Neuron (in vitro differentiated cells): ENCODE measurements around the gene NONO.

Source experiments
- H2AFZ ChIP-seq: one replicate; pipeline ENCODE4 v1.6.1; 2013; ENCODE audit warnings: low read depth, mild to moderate bottlenecking, inconsistent platforms, low read length, moderate library complexity
- H3K27me3 ChIP-seq: one replicate; pipeline ENCODE4 v1.6.1; 2013; ENCODE audit warnings: low read length; ENCODE audit not compliant: insufficient read depth
- H3K36me3 ChIP-seq: one replicate; pipeline ENCODE4 v1.6.1; 2013; ENCODE audit warnings: low read length; ENCODE audit not compliant: insufficient read depth
- H3K4me1 ChIP-seq: one replicate; pipeline ENCODE4 v1.6.1; 2013; ENCODE audit warnings: low read length; ENCODE audit not compliant: insufficient read depth
- H3K4me3 ChIP-seq: 2 replicates; pipeline ENCODE4 v1.5.1; 2013; ENCODE audit warnings: mild to moderate bottlenecking, low read length, moderate library complexity
- H3K9me3 ChIP-seq: one replicate; pipeline ENCODE4 v1.6.1; 2013; ENCODE audit warnings: low read length

Gene NONO

GRCh38 chrX:71283403-71284143 is at the start of gene NONO:
NONO (plus strand) TSS chrX:71283635; CDS start chrX:71290638, 7,003 bp downstream.
- peaks cover 11% of the 10 kb centered on the region for H3K4me1 ChIP-seq
- no peak within 1 kb of the TSS for H2AFZ ChIP-seq
- H3K4me3 ChIP-seq: peak within 1 kb of the TSS; percentile 95
- no peaks in the 10 kb centered on the region for H3K9me3 ChIP-seq
- no peaks in the 10 kb centered on the region for H3K27me3 ChIP-seq
- peaks cover 14% of the 10 kb centered on the region for H3K36me3 ChIP-seq

GRCh38 chrX:71235482-71235881 is 48.0 kb upstream of the NONO start:
- Histone ChIP-seq H3K4me1 (no peaks in the 10 kb centered on the region), H3K36me3 (peaks cover 10% of the 10 kb centered on the region), H3K27me3 (no peaks in the 10 kb centered on the region), H2AFZ (no peak overlapping the region), H3K9me3 (no peaks in the 10 kb centered on the region), H3K4me3 (no peak overlapping the region)

GRCh38 chrX:71236836-71237235 is 46.6 kb upstream of the NONO start:
- Histone ChIP-seq H3K9me3 (no peaks in the 10 kb centered on the region), H3K4me1 (no peaks in the 10 kb centered on the region), H3K36me3 (peaks cover 21% of the 10 kb centered on the region), H3K27me3 (no peaks in the 10 kb centered on the region), H3K4me3 (no peak overlapping the region), H2AFZ (no peak overlapping the region)

GRCh38 chrX:71239781-71240180 is 43.7 kb upstream of the NONO start:
- Histone ChIP-seq H3K4me1 (no peaks in the 10 kb centered on the region), H3K9me3 (no peaks in the 10 kb centered on the region), H3K36me3 (peaks cover 50% of the 10 kb centered on the region), H3K27me3 (no peaks in the 10 kb centered on the region), H2AFZ (no peak overlapping the region), H3K4me3 (no peak overlapping the region)

- Histone ChIP-seq H3K27me3 (no peaks in the 10 kb centered on the region), H3K4me1 (no peaks in the 10 kb centered on the region), H3K9me3 (no peaks in the 10 kb centered on the region), H3K36me3 (peaks cover 64% of the 10 kb centered on the region), H2AFZ (no peak overlapping the region), H3K4me3 (no peak overlapping the region)
Observed at GRCh38 chrX:71241301-71241700, 42.1 kb upstream of the NONO start.

GRCh38 chrX:71244359-71245128 is 38.9 kb upstream of the NONO start:
- Histone ChIP-seq H3K4me1 (no peaks in the 10 kb centered on the region), H2AFZ (no peak overlapping the region), H3K36me3 (peaks cover 88% of the 10 kb centered on the region), H3K27me3 (no peaks in the 10 kb centered on the region), H3K9me3 (no peaks in the 10 kb centered on the region), H3K4me3 (no peak overlapping the region)

GRCh38 chrX:71245159-71245558 is 38.3 kb upstream of the NONO start:
- Histone ChIP-seq H3K36me3 (peaks cover 88% of the 10 kb centered on the region), H3K27me3 (no peaks in the 10 kb centered on the region), H3K4me3 (no peak overlapping the region), H3K9me3 (no peaks in the 10 kb centered on the region), H2AFZ (no peak overlapping the region), H3K4me1 (no peaks in the 10 kb centered on the region)

- Histone ChIP-seq H3K27me3 (no peaks in the 10 kb centered on the region), H3K4me3 (no peak overlapping the region), H3K36me3 (peaks cover 47% of the 10 kb centered on the region), H3K9me3 (no peaks in the 10 kb centered on the region), H2AFZ (no peak overlapping the region), H3K4me1 (peaks cover 17% of the 10 kb centered on the region)
Observed at GRCh38 chrX:71250841-71251240, 32.6 kb upstream of the NONO start.

- Histone ChIP-seq H3K4me3 (no peak overlapping the region), H3K27me3 (no peaks in the 10 kb centered on the region), H2AFZ (no peak overlapping the region), H3K4me1 (peaks cover 17% of the 10 kb centered on the region), H3K9me3 (no peaks in the 10 kb centered on the region), H3K36me3 (peaks cover 41% of the 10 kb centered on the region)
Observed at GRCh38 chrX:71251466-71251973, 31.9 kb upstream of the NONO start.

- Histone ChIP-seq H3K36me3 (peaks cover 38% of the 10 kb centered on the region), H3K27me3 (no peaks in the 10 kb centered on the region), H3K9me3 (no peaks in the 10 kb centered on the region), H2AFZ (no peak overlapping the region), H3K4me3 (peak overlapping the region; percentile 65), H3K4me1 (peaks cover 17% of the 10 kb centered on the region)
Observed at GRCh38 chrX:71252221-71252620, 31.2 kb upstream of the NONO start.

- no peaks in the 10 kb centered on the region for H3K9me3 ChIP-seq
- peak overlapping the region; percentile 65 for H3K4me3 ChIP-seq
- H3K27me3 ChIP-seq: no peaks in the 10 kb centered on the region
- peaks cover 17% of the 10 kb centered on the region for H3K4me1 ChIP-seq
- H2AFZ ChIP-seq: no peak overlapping the region
- peaks cover 26% of the 10 kb centered on the region for H3K36me3 ChIP-seq
Observed at GRCh38 chrX:71253253-71254091, 30.0 kb upstream of the NONO start.

GRCh38 chrX:71254092-71254963 is 29.1 kb upstream of the NONO start, which contains the start of gene ZMYM3:
ZMYM3 (minus strand) TSS chrX:71254140; CDS start chrX:71253255, 885 bp downstream.
- H3K4me3 ChIP-seq: peak within 1 kb of the TSS; percentile 65
- no peaks in the 10 kb centered on the region for H3K27me3 ChIP-seq

More at GRCh38 chrX:71254092-71254963, 29.1 kb upstream of the NONO start, which contains the start of gene ZMYM3:
- H3K4me1 ChIP-seq: peaks cover 17% of the 10 kb centered on the region
- no peaks in the 10 kb centered on the region for H3K9me3 ChIP-seq
- no peak within 1 kb of the TSS for H2AFZ ChIP-seq
- H3K36me3 ChIP-seq: peaks cover 20% of the 10 kb centered on the region
